ENCODE results near the gene MLH1.
"Not testable (repeated sequence)": the region's sequence is repeated elsewhere in the genome, so short reads cannot be mapped to it uniquely, and the experiment has no call there.

The MLH1 gene

DNA sequence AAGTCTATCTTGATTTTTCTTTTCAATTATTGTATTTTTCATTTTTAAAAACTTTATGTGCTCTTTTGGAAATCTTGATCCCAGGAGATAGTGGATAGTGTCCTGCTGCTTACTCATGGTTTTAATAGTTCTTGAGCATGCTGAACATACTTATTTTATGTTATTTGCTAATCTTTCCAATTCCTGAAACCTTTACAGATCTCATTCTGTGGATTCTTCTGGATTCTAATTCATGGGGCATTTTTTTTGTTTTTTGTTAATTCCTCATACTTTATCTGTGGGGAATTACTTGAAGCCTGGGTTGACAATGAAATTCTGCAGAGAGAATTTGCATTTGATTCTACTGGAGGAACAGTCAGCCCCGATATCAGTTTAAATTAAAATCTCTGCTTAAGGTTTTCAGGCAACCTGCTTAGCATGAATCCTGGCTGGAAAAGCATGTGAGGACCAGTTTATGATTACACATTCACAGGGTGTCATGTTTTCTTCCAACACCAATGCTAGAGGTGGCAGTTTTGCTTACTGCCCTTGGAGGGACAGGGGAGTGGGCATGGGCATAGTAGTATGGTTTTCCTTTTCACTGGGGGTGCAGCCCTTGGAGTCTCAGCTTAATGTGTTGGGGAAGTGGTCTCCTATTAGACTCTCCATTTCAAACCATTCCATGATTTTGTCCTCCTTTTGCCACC is 46.0 kb downstream of the MLH1 start:
- DNase-seq (ENCODE audit: low spot score) = no peak

GRCh38 chr3:37040231-37040630 is 46.9 kb downstream of the MLH1 start:
- no peak for DNase-seq (ENCODE audit: low spot score)

DNA sequence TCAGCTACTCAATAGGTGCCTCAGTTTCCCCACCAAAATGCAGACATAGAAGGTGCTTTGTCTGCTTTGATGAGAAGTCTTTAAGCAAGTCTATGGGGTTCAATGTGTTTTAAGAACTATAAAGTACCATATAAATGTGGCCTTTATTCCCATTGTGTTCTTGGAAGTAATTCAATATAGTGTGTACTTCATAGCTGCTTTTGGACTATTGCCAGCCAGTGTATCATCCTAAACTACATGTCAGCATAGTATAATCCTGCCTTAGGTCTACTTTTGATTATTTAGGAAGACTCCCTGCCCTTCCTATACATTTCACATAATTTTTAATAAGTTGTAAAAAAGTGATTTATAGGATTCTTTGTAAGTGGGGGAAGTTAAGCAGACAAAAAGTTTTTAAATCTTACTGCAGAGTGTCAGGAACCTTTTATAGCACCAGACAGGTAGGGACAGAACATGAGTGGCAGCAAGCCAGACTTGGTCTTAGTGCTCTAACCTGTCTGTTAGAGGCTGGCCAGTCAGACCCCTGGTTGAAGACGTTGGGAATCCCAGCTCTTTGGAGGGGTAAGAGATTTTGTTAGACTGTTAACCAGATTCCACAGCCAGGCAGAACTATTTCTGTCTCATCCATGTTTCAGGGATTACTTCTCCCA is 48.4 kb downstream of the MLH1 start:
- no peak for DNase-seq (ENCODE audit: low spot score)

DNA sequence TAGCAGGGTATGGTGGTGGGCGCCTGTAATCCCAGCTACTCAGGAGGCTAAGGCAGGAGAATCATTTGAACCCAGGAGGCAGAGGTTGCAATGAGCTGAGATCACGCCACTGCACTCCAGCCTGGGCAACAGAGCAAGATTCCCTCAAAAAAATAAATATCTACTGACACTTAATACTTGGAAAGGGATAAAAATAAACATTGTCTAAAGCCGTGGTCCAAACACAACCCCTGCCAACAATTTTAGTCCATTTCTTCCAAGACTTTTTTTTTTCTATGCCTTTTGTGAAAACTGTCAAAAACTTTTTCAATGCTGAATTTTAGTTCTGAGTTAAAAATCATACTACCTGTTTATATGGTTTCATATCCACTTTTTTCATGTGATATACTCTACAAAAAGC is 49.4 kb downstream of the MLH1 start:
- DNase-seq (ENCODE audit: low spot score) = not testable (repeated sequence)

- DNase-seq (ENCODE audit: low spot score) = no peak
Measured at GRCh38 chr3:37050282-37050681, 57.0 kb downstream of the MLH1 start.

- DNase-seq (ENCODE audit: low spot score) = no peak
Measured at GRCh38 chr3:37052860-37053259, 59.5 kb downstream of the MLH1 start.

GRCh38 chr3:37053337-37053736 is 60.0 kb downstream of the MLH1 start:
- no peak for DNase-seq (ENCODE audit: low spot score)

GRCh38 chr3:37053753-37054152 is 60.4 kb downstream of the MLH1 start:
- DNase-seq (ENCODE audit: low spot score) = no peak

DNA sequence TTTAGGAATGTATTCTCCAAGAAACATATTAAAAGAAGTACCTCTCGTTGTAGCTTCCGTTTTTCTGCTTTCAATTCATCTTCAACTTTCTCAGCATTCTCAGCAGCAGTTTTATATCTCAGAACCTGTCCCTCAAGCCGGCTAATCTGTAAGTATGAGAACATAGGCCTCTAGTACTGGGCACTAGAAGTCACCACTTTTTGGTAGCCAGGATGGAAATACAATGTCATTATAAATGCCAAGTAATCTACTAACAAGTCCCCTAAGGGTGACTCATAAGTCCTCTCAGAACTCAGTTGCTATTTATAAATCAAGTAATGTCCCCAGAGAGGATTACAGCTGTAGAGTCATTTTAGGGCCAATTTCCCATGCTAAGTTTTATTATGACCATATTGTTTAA is 61.1 kb downstream of the MLH1 start:
- DNase-seq (ENCODE audit: low spot score) = peak; percentile 19

GRCh38 chr3:37055077-37055476 is 61.8 kb downstream of the MLH1 start:
- not testable (repeated sequence) for DNase-seq (ENCODE audit: low spot score)

DNA sequence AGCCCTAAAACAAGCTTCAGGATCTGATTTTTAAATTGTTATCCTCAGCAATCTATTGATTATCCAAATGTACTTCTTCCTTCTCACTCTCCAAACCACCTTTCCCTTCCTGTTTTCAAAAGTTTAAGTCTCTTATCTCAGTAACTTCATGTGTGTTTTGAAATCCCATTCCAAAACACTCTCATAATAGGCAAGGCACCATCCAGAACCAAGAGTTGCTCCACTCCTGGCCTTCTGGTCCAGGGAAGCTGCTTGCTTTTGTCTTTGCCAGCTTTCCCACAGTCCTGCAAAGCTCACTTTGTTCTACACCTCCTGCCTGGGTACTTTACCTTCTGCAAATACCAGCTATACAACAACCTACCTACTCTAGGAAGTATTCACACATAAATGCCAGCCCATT is 63.5 kb downstream of the MLH1 start:
- DNase-seq (ENCODE audit: low spot score) = no peak

GRCh38 chr3:37058117-37058516 is 64.8 kb downstream of the MLH1 start:
- no peak for DNase-seq (ENCODE audit: low spot score)

DNA sequence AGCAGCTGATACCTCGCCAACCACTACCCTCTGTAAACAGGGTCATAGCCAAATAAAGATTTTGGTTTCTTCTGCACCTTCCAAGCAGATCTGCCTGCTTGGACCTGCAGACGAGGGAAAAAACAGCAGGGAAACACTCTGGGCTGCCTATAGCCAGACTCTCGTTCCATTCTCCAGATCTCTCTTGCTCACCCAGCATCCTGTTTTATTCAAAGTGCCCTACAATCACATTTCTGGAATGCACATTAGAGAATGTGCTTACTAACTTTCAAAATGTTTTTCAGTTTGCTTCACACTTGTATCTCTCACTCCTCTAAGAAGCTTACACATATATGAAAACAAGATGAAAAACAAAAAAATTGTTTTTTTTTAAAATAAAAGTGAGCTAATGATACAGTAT is 71.4 kb downstream of the MLH1 start:
- no peak for DNase-seq (ENCODE audit: low spot score)

DNA sequence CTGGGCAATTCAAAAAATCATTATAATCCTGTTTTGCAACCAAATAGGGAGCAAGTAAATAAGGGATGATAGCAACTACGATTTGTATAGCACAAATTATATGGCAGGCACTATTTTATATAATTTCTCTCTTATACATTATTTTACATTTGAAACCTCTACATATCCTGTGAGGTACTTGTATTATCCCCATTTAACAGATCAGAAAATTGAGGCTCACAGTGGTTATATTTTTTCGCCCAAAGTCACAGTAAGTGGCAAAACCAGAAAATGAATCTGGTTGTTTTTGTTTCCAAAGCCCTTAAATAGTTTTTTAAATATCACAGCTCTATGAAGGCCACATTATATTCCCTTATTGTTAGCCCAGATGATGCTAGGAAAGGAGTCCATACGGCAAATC is 74.3 kb downstream of the MLH1 start:
- DNase-seq (ENCODE audit: low spot score) = no peak

DNA sequence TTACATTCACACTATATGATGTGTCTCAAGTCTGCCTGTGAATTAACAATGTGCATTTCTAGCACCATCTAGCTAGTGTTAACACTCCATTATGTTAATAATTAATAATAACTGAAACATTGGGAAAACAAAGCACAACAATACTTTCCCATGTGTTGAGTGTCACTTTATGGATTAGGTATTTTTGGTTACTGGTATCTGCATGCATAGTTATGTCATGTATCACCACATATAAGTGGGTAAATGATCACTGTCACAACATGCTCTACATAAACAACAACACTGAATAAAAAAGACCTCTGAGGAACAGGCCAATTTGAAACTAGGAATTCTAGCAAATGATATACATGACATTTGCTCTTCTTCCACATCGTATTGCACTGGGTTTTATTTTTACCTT is 74.7 kb downstream of the MLH1 start:
- no peak for DNase-seq (ENCODE audit: low spot score)

GRCh38 chr3:37071921-37072320 is 78.6 kb downstream of the MLH1 start:
- DNase-seq (ENCODE audit: low spot score) = no peak

GRCh38 chr3:37072892-37073291 is 79.6 kb downstream of the MLH1 start:
- no peak for DNase-seq (ENCODE audit: low spot score)

GRCh38 chr3:37074178-37074577 is 80.9 kb downstream of the MLH1 start:
- DNase-seq (ENCODE audit: low spot score) = no peak

DNA sequence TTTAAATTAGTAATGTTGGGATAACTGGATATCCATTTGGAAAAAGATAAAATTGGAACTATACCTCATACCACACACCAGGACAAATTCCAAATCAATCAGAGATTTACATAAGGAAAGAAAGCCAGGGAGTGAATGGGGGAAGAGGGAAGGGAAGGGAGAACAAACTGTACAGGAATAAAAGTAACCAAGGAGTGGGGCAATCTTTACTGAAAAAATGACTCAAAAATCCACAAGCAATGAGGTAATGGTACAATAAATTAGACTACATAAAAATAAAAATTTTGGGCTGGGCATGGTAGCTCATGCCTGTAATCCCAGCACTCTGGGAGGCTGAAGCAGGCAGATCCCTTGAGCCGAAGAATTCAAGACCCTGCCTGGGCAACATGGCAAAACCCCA is 82.6 kb downstream of the MLH1 start:
- DNase-seq (ENCODE audit: low spot score) = no peak

GRCh38 chr3:37082317-37082716 is 89.0 kb downstream of the MLH1 start:
- no peak for DNase-seq (ENCODE audit: low spot score)

- DNase-seq (ENCODE audit: low spot score) = no peak
Measured at GRCh38 chr3:37086918-37087317, 93.6 kb downstream of the MLH1 start.

GRCh38 chr3:37087870-37088269 is 94.6 kb downstream of the MLH1 start:
- no peak for DNase-seq (ENCODE audit: low spot score)

DNA sequence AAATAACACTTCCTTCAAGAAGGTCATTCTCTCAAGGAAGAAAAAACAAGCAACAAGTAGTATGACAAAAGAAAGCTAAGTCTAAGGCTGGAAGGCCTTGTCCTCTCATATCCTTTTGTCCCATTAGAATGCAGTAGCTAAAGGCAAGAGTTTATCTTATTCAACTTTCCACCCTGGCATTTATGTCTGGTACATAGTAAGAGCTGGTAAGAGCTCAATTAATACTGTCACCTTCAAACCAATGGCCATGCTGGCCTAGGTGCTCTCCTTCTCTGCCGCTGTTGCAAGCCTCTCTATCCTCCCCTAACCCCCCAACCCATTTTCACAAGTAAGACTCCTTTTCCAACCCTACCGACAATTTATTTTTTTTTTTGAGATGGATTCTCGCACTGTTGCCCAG is 99.2 kb downstream of the MLH1 start:
- DNase-seq (ENCODE audit: low spot score) = no peak

GRCh38 chr3:37093481-37093880 is 100.2 kb downstream of the MLH1 start:
- DNase-seq (ENCODE audit: low spot score) = no peak

All from activated CD4-positive, alpha-beta T cell treated with anti-CD3 and anti-CD28 coated beads, Interleukin-2, Interleukin-4, amounts not matched to agents 100 ng/mL and 50 ng/mL, durations not matched to agents 16 hours and 8 hours (primary cell).